GM19238 (cell line): ENCODE results near the gene CAPN11.

Source experiments
- DNase-seq: peaks from one replicate; pipeline ENCODE4 v3.0.0; 2011; ENCODE audit warnings: low spot score; ENCODE audit not compliant: insufficient read length

The CAPN11 gene

DNA sequence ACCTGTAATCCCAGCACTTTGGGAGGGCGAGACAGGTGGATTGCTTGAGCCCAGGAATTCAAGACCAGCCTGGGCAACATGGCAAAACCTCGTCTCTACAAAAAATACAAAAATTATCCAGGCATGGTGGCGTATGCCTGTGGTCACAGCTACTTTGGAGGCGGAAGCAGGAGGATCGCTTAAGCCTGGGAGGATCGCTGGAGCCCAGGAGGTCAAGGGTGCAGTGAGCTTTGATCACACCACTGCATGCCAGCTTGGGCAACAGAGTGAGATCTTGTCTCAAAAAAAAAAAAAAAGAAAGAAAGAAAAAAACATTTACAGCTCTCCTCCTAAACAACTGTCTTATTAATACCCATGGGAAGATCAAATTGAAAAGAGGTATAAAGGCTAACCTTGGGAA, 49.3 kb downstream of the CAPN11 start:
- no peak for DNase-seq

DNA sequence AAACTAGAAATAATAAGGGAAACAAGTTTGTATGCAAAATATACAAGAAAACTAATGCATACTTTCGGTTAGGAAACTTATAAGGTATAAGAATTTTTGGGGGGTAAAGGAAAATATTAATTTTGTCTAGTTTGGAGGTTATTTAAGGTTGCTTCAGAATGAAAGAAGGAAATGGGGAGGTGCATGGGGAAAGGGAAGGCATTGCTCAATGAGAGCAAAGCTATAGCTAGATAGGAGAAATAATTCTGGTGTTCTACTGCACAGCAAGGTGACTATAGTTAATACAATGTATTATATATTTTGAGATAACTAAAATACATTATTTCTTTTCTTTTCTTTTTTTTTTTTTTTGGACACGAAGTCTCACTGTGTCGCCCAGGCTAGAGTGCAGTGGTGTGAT, 52.7 kb downstream of the CAPN11 start:
- DNase-seq = no peak

DNA sequence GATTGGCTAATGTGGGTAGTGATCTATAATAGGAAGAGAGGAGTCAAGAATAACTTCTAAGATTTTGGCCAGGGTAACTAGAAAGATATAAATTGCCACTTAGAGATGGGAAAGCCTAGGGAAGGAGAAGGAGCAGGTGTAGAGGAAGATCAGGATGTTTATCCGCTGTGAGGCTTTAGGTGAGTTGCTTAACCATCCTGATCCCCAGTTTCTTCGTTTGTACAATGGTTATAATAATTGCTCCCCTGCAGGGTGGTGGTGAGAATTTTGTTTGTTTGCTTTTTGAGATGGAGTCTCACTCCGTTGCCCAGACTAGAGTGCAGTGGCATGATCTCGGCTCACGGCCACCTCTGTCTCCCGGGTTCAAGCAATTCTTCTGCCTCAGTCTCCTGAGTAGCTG, 55.7 kb downstream of the CAPN11 start:
- no peak for DNase-seq

DNA sequence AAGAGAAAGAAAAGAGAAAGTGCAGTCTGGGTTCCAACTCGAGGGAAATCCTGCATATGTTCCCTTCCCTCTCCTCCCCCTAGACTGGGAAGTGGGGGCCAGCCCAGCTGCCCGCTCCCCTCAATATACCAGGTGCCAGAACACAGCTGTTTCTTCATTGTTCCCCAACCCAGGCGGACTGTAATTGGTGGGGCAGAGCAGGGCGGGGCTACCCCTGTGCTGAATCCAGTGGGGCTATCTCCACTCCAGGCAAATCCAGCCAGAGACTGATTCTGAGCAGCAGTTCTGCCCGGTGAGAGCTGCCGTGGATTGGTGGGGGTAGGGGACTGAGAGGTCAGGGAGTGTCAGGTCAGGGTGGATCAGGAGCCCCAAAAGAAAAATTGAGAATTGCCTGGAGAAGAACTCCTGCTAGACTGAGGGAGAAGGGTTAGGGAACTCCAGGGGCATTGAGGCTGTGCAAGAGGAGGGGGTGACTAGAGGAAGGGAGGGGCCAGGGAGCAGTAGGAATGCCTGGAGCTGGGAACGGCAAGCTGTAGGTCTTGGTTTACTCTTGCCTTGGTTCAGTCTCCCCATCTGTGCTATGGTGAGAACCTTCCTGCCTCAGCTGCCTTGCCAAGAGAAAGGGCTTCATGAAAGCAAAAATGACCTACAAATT, 58.2 kb downstream of the CAPN11 start, which contains the start of gene MYMX:
TSS of gene MYMX (plus strand) at position 250 of the 655 bp plus-strand sequence. CDS start 546 bp downstream, outside the sequence.
- DNase-seq = no peak

DNA sequence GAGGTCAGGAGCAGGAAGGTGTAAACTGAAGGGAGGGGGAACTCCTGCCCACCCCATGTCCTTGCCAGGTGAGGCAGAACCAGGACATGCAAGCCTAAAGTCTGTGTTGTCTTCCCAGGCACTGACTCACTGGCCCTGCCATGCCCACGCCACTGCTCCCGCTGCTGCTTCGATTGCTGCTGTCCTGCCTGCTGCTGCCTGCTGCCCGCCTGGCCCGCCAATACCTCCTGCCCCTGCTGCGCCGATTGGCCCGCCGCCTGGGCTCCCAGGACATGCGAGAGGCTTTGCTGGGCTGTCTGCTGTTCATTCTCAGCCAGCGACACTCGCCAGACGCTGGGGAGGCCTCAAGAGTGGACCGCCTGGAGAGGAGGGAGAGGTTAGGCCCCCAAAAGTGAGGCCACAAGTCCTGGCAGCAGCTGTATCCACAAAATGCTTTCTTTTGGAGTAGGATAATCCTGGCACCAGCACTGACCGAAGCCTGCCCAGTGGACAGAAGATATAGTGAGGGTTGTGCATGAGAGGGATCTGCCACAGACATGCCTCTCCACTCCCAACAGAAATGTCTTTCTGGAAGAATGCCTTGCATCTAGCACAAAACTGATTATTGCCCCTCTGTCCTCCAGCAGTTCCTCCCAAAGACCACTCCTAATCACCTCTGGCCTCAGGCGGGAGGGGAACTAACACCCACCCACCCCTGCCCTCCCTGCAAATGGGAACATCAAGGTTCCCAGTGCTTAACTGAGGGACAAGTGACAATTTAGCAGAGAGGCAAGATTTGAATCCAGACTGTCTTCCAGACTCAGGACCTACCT, 58.9 kb downstream of the CAPN11 start:
- DNase-seq = no peak

DNA sequence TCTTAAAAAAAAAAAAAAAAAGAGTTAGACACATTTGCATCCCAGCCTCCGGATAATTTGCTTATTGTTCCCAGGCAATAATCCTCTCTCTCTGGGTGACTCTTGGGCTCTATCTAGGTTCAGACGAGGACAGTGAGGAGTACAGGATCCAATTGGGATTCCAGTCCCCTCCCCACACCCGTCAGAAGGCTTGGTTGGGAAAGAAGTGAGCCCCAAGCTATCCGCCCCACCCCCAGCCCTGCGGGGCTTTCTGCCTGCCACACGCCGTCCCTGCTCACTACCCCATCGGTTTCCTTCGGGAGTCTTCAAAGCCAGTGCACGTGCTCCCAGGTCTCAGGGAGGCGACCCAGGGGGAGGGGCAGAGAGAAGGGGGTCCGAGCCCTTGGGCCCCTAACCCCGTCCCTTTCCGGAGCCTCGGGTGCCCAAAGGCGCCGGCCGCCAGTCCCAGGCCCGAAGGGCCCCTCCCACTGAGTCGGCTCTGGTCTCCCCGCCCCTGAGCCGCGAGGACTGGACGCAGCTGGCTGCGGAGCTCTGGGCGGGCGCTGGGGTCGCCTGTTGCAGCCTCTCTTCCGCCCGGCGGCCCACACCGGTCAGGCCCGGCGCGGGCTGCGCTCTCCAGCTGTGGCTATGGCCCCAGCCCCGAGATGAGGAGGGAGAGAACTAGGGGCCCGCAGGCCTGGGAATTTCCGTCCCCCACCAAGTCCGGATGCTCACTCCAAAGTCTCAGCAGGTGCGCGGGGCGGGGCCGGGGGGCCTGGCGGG, 60.6 kb downstream of the CAPN11 start:
- peak; percentile 76 for DNase-seq

DNA sequence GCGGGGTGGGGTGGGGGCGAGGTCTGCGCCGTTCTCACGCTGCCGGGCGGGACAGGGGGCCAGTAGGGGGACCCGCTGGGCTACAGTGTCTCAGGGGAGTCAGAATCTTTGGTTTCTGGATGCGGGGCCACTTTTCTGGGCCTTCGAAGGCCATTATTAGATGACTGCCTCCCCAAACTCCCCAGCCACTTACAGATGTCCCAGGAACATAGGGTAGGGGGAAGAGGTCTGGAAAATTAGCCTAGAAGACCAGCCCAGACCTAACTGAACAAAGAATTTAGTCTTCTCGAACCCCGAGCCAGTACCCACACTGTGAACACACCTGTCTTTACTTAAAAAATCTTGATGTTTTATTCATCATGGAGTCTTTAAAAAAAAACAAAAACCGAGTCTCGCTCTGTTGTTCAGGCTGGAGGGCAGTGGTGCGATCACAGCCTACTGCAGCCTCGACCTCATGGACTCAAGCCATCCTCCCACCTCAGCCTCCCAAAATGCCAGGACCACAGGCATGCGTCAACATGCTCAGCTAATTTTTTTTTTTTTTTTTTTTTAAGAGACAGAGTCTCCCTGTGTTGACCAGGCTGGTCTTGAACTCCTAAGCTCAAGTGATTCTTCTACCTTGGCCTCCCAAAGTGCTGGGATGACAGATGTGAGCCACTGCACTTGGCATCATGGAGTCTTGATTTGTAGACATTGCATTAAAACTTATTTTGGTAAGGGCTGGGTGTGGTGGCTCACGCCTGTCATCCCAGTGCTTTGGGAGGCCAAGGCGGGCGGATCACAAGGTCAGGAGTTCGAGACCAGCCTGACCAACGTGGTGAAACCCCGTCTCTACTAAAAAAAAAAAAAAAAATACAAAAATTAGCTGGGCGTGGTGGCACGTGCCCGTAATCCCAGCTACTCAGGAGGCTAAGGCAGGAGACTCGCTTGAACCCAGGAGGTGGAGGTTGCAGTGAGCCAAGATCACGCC, 61.5 kb downstream of the CAPN11 start:
- DNase-seq = no peak

DNA sequence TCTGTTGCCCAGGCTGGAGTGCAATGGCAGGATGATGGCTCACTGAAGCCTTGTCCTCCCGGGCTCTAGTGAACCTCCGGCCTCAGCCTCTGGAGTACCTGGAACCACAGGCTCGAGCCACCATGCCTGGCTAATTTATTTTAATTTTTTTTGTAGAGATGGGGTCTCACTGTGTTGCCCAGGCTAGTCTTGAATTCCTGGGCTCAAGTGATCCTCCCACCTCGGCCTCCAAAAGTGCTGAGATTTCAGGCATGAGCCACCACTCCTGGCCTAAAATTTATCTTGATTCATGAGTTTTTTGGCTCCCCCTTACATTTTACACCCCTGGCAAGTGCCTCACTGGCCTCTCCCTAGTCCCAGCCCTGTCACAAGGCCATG, 62.3 kb downstream of the CAPN11 start:
- no peak for DNase-seq

DNA sequence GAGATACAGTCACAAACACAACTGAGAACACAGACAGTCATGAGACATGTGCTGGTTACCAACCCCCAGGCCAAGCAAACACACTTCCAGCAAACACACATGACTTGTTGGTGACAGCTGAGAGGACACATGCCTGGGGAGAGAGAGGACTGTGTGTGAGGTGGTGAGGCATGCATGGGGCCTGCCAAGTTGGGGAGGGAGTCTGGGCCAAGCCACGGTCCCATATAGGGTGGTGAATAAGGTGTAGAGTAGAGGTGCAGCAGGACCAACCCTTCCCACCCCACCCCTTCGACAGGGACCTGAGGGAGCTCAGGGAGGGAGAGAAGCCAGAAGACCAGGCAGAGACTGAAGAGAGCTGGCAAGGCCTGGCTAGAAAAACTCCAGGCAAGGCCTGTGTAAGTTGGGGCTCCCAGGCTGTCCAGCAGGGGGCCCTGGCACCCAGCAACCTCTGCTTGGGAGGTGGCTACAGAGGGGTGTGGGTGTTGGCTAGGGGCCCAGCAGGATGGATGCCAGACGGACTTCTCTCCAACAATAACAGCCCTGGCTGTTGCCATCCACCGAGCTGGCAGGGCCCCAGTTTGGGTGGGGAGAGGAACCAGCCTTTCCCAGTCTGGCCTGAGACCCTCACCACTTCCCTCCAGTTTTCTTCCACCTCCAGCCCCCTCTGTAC, 62.8 kb downstream of the CAPN11 start:
- peak; percentile 83 for DNase-seq

DNA sequence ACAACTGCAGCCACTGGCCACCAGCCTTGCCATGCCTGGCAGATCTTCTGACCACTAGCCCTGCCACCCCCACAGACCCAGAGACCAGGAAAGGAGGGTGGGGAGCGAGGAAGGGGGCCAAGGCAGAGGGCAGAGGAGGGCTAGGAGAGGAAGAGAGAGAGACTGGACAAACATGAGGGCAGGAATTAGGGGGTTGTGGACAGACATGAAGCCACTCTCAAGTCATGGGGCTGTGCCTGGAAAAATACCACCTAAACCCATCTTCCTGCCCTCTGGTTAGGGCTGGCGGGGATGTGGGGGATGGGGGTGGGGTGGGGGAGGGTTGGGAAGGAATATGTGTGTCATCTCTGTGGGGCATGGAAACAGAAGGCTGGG, 63.3 kb downstream of the CAPN11 start:
- no peak for DNase-seq

DNA sequence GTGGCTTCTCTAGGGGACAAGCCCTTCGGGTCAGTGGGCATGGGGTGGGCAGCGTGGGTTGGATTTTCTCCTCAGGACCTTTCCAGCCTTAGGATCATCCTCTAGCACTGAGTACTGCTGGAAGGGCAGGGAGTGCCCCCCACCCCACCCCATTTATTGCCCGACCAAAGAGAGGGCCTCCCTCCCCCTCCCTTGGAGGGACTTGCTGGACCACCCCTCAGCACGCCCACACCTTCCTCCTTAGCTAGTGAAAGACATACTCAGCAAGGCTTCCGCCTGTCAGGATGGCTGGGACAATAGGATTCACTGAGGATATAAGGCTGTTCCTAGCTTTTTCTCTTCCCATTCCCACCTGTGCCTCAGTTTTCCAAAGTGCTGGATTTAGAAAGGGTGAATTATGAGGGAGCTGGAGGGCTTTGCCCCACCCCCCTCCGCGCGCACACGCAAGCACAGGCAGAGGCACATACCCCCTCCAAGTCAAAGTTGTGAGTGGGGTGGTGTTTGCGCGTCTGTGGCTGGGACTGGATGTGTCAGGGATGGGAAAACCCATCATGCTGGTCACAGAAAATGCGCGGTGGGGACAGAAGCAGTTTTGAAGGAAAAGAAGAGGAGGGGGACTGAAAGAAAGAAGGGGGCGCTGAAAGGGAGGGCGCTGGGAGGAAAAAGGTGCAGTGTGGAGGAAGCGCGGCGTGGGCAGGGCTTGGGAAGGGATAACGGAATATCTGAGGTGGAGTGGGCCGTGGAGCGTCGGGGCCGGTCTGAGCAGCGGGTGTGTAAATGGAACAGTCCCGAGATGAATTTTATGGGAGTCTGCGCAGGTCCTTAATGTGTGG, 64.1 kb downstream of the CAPN11 start:
- no peak for DNase-seq

DNA sequence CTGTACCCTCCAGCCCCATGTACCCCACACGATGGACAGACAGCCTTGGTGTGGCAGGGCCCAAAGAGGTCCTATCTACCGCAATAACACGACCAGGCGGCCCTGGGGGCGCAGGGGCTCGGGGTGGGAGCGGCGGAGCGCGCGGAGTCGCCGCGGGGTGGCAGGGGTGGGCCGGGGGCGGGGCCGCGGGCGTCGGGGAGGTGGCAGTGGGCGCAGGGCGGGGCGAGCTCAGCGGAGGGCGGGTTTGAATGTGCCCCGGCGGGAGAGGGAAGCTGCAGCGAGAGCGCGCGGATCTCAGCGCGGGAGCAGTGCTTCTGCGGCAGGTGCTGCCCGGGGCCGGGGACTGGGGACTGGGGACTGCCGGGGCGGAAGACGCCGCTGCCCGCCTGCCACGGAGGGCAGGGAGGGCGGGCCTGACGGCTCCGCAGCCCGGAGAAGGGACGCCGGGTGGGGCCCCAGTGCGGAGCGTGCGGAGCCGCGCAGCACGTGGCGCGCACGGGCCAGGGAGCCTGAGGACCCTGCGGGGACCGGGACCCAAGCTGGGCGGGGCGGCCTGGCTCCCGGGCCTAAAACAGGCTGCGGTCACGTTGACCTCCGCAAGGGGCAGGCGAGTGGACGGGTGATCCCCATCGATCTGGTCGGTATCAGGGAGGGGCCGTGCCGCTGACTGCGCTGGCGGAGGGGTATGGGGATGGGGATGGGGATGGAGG, 64.9 kb downstream of the CAPN11 start, which contains the start of gene SLC29A1:
TSS of gene SLC29A1 (plus strand) at position 277 of the 710 bp plus-strand sequence. CDS start 3,719 bp downstream, outside the sequence.
- peak; percentile 93 for DNase-seq

DNA sequence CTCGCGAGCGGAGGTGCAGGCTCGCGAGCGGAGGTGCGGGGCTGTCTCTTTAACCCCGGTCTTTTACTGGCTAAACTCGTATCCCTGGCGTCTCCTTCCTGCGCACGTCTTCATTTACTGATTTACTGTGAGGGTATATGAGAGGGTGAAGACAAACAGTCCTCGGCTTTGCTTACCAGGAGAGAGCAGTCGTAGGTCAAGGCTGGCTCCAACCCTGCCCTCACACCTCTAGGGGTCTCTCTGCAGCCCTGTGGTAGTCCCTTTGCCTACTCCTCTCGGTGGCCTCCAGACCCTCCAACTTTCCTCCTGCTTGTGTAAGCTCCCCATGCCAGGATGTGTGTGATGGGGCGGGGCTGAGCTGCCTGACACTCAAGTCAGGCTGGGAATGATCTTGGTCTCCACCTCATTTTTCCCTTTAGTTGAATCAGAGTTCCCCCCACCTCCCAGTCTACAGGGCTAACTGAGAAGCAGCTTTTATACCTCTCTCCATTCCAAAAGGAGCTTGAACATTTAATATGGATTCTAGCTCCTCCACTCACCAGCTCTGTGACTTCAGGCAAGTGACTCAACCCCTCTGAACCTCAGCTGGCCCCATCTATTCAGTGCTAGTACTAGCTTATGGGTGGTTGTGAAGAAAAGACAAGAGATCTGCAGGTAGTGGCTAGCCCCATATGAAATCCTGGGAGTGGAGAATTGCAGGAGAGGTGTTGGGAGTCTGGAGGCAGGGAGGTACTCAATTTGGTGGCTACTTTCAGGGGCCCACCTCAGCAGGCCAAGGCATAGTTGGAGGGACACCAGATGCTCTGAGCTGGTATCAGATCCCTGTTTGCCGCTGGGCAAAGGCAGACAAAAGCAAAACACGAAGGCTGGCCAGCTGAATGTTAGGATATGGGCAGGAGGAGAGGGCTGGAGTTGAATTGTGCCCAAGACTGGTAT, 65.7 kb downstream of the CAPN11 start:
- DNase-seq = no peak

DNA sequence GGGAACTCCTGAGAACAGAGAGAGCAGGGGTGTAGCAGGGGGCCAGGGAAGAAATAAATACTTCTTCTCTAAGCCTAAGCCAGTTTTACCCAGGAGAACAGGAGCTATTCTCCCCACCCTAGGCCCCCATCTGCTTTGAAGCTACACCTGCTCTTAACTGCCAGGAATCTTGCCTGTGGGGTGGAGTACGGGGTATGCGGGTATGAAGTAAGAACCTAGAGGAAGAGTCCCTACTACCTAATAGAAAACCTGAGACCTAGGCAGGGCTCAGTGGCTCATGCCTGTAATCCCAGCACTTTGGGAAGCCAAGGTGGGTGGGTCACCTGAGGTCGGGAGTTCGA, 66.3 kb downstream of the CAPN11 start:
- no peak for DNase-seq

DNA sequence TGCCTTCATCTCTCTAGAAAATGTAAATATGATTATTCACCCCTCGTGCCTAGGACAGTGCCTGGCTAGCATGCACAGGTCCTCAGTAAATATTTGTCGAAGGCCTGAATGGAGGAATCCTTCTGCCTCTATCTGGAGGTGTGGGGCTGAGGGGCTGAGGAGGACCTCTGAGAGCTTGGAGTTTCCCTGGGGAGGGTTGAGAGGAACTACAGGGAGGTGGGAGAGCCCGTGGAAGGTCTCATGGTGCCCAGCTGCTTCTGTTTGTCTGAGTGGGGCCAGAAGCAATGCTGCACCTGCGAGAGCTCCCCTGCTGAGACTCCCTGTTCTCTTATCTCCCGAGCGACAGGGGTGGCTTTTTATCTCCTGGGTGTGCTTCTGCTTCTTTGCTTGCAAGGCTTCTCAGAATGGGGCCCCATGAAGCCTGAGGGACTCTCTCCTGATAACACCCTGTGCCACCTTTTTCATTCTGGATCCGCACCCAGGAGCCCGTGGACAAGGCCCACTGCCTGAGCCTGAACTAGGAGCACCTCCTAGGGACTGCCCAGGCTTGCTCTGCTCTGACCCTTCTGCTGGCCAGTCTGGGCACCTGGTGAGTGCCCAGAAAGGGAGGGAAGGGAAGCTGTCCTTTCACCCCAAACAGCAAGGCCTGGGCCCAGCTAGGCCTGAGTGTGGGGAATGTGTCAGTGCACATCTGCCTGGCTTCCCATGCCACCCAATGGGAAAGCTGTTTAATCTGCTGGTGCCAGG, 67.1 kb downstream of the CAPN11 start:
- DNase-seq = no peak

DNA sequence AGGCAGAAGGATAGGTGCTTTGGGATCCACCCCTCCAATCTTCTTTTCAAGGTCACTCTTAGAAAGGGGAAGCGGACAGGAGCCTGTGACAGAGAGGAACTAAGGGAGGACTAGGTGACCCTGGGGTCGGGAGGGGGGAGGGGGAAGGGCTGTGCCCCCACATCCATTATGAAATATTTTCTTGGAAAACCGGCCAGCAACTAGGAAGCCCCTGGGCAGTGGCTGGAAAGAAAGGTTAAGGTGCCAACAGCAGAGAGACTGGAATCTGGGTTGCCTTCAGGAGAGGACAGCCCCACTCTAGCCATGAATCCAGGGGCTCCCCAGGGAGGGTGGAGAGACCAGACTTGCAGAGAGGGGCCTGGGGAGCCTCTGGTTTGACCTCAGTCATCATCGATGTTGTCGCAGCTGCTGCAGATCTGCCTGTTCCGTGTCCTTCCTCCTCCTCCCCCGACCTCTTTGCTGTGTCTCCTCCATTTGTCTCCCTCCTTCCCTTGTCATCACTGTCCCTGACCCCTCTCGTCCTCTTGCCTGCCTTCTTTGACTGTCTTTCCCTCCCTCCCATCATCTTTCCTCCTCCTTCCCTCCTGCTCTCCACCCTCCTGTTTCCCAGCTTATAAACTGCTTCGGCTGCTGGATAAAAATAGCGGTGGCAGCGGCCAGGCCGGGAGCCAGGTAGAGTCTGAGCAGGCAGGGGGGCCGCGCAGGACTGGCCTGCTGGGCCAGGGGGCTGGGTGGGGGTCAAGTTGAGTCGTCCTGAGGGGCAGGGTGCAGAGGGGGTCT, 67.9 kb downstream of the CAPN11 start:
- DNase-seq = no peak
